ENCODE results near the gene MAK.

The MAK gene

DNA sequence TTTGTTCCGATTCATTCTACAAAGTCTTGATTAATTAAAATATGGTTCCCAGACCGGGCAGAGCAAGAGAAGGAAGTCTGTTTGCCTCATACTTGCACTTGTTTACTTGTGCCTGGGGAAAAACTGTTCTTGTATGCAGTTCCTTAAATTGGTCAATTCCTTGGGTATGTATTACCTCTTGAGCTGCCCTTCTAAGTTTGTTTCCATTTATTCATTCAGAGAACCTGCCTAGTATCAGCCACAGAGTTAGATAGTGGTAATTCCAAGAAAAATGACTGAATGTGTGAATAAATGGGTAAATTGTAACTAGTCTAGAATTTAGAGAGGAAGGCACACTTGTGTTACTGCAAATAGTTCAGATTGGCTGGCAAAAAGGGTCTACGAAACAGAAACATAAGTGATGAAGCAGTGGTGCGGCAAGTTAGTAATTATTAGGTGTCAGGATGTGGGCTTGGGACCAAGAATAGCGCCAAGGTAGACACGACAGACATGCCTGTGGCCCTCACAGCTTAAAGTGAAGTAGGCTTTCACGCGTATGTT is 525 bp upstream of the MAK start:
- no peak overlapping the region for H3K9ac ChIP-seq (ENCODE audit: low read depth, low read length)
- H3K9me3 ChIP-seq (ENCODE audit: insufficient read depth, low read length, severe bottlenecking): no peaks in the 10 kb centered on the region
- no peak; the same call in 2 of the 3 replicates for ATAC-seq (ENCODE audit: insufficient read depth, low read depth)
- no peaks in the 10 kb centered on the region for H3K79me2 ChIP-seq (ENCODE audit: insufficient read depth, low read length)
- H2AFZ ChIP-seq (ENCODE audit: low read depth, low read length): peak overlapping the region; percentile 56; the same call in 1 of the 2 replicates
- H3K36me3 ChIP-seq (ENCODE audit: insufficient read depth, low read length): no peaks in the 10 kb centered on the region
- no peaks in the 10 kb centered on the region for H3K27me3 ChIP-seq (ENCODE audit: insufficient read depth, low read length, poor library complexity)
- peak overlapping the region; percentile 55; the same call in 1 of the 2 replicates for H3K4me2 ChIP-seq (ENCODE audit: insufficient read depth, low read length)
- DNase-seq: no peak
- H4K20me1 ChIP-seq (ENCODE audit: insufficient read depth, low read length): no peaks in the 10 kb centered on the region
- TF ChIP-seq, protein P1, sequence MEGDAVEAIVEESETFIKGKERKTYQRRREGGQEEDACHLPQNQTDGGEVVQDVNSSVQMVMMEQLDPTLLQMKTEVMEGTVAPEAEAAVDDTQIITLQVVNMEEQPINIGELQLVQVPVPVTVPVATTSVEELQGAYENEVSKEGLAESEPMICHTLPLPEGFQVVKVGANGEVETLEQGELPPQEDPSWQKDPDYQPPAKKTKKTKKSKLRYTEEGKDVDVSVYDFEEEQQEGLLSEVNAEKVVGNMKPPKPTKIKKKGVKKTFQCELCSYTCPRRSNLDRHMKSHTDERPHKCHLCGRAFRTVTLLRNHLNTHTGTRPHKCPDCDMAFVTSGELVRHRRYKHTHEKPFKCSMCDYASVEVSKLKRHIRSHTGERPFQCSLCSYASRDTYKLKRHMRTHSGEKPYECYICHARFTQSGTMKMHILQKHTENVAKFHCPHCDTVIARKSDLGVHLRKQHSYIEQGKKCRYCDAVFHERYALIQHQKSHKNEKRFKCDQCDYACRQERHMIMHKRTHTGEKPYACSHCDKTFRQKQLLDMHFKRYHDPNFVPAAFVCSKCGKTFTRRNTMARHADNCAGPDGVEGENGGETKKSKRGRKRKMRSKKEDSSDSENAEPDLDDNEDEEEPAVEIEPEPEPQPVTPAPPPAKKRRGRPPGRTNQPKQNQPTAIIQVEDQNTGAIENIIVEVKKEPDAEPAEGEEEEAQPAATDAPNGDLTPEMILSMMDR (IDR thresholded peaks at IDR 0.05; ENCODE audit: borderline replicate concordance, extremely low read depth, low read length, poor library complexity, severe bottlenecking): no peak
- no peak for TF ChIP-seq EZH2 (IDR thresholded peaks at IDR 0.05; ENCODE audit: borderline replicate concordance, low read depth, low read length, severe bottlenecking)
- no peak overlapping the region for H3K27ac ChIP-seq (ENCODE audit: low read length)
- peaks cover 10% of the 10 kb centered on the region for H3K4me1 ChIP-seq (ENCODE audit: insufficient read depth, low read length)
- peak overlapping the region in 1 of 2 experiments; percentile 40; a peak in 2 of 4 replicates for H3K4me3 ChIP-seq (ENCODE audit: low read depth in 1 of 2, low read length in 2 of 2)

DNA sequence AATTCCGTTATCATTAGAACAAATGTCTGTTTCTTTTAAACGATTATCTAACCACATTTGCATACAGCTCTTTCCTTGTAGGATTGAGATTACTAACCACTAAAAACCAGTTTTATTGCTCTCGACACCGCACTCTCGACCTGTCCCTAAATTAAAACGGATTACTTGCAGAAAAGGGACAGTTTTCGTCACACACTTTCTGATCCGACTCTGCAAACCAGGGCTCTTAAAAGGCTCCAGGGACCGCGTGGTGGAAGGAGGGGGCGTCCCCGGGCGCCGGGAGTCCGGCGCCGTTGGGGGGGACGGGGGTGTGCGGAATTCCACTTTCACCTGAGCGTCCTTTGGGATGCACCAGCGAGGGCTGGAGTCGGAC is 731 bp downstream of the MAK start:
- DNase-seq (no peak), ATAC-seq (ENCODE audit: insufficient read depth, low read depth) (no peak)
- H3K4me2 ChIP-seq (ENCODE audit: insufficient read depth, low read length): no peak overlapping the region
- H3K4me3 ChIP-seq (ENCODE audit: low read depth in 1 of 2, low read length in 2 of 2): no peak overlapping the region
- peaks cover 10% of the 10 kb centered on the region for H3K4me1 ChIP-seq (ENCODE audit: insufficient read depth, low read length)
- H2AFZ ChIP-seq (ENCODE audit: low read depth, low read length): no peak overlapping the region
- H3K36me3 ChIP-seq (ENCODE audit: insufficient read depth, low read length): no peaks in the 10 kb centered on the region
- H4K20me1 ChIP-seq (ENCODE audit: insufficient read depth, low read length): no peaks in the 10 kb centered on the region
- no peak for TF ChIP-seq EZH2 (IDR thresholded peaks at IDR 0.05; ENCODE audit: borderline replicate concordance, low read depth, low read length, severe bottlenecking)
- TF ChIP-seq, protein P1 (IDR thresholded peaks at IDR 0.05; ENCODE audit: borderline replicate concordance, extremely low read depth, low read length, poor library complexity, severe bottlenecking): no peak
- no peaks in the 10 kb centered on the region for H3K9me3 ChIP-seq (ENCODE audit: insufficient read depth, low read length, severe bottlenecking)
- no peak overlapping the region for H3K27ac ChIP-seq (ENCODE audit: low read length)
- no peak overlapping the region for H3K9ac ChIP-seq (ENCODE audit: low read depth, low read length)
- no peaks in the 10 kb centered on the region for H3K27me3 ChIP-seq (ENCODE audit: insufficient read depth, low read length, poor library complexity)
- no peaks in the 10 kb centered on the region for H3K79me2 ChIP-seq (ENCODE audit: insufficient read depth, low read length)

DNA sequence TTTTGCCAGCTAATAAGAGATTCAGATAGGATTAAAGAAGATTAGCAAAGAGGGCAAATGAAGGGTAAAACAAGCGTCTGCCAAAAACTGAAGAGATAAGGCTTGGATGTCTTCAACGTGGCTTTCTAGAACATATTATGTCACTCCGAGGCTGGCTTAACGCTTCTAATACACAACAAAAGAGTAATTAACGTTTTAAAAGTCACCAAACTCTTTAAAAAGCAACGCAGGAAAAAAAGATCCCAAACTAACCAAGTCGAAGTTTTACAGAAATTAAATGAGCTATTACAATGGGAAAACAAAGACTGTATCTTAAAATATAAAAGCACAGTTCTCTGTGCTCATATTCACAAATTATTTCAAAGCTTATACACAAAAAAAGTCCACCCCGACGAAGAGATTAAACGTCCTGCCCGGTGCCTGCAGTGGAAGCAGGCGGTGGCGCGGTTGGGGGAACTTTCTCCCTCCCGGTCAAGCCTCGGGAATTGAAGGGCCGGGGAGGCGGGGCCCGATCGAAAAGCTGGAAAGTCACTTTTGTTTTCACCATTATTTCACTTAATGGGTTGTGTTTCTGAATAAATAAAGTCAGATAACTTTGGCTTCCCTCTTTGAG is 1.2 kb downstream of the MAK start:
- H3K9ac ChIP-seq (ENCODE audit: low read depth, low read length): no peak overlapping the region
- H3K79me2 ChIP-seq (ENCODE audit: insufficient read depth, low read length): no peaks in the 10 kb centered on the region
- TF ChIP-seq EZH2 (IDR thresholded peaks at IDR 0.05; ENCODE audit: borderline replicate concordance, low read depth, low read length, severe bottlenecking): no peak
- TF ChIP-seq, protein P1 (IDR thresholded peaks at IDR 0.05; ENCODE audit: borderline replicate concordance, extremely low read depth, low read length, poor library complexity, severe bottlenecking): no peak
- DNase-seq (no peak), ATAC-seq (ENCODE audit: insufficient read depth, low read depth) (no peak)
- H4K20me1 ChIP-seq (ENCODE audit: insufficient read depth, low read length): no peaks in the 10 kb centered on the region
- no peaks in the 10 kb centered on the region for H3K36me3 ChIP-seq (ENCODE audit: insufficient read depth, low read length)
- no peak overlapping the region for H3K4me3 ChIP-seq (ENCODE audit: low read depth in 1 of 2, low read length in 2 of 2)
- no peak overlapping the region for H2AFZ ChIP-seq (ENCODE audit: low read depth, low read length)
- no peaks in the 10 kb centered on the region for H3K9me3 ChIP-seq (ENCODE audit: insufficient read depth, low read length, severe bottlenecking)
- H3K27me3 ChIP-seq (ENCODE audit: insufficient read depth, low read length, poor library complexity): no peaks in the 10 kb centered on the region
- peaks cover 10% of the 10 kb centered on the region for H3K4me1 ChIP-seq (ENCODE audit: insufficient read depth, low read length)
- no peak overlapping the region for H3K4me2 ChIP-seq (ENCODE audit: insufficient read depth, low read length)
- H3K27ac ChIP-seq (ENCODE audit: low read length): no peak overlapping the region

Data from DND-41 (cell line).